Vein endothelial cell (primary cell): Measurements from ENCODE around the gene REG3A. TPM values are rescaled to one million over a fixed set of nuclear protein-coding genes. Genes with fewer than 3 reads are reported as not detected.

ENCODE experiments used
- total RNA-seq: library from RNA; depleted of rRNA; stranded (reverse); fragments of >200 nt; gene quantifications from 2 replicates; pipeline ENCODE4 v1.2.3, GENCODE V29; 2012

REG3A gene
- not detected in 2 replicates for total RNA-seq

GRCh38 chr2:79159653-79160052, at the start of gene REG3A:
Gene REG3A, minus strand, starts transcription at chr2:79159753. Its CDS starts 348 bp downstream, at chr2:79159405.

GRCh38 chr2:79120194-79120713, 39.3 kb downstream of the REG3A start, which contains the start of gene REG1A:
Gene REG1A, plus strand, starts transcription at chr2:79120488. Its CDS starts 374 bp downstream, at chr2:79120862.

Other genes with a start within 250 kb of the REG3A start
- not detected in 2 replicates for gene REG3G, start 134.1 kb downstream of the REG3A start, total RNA-seq
- gene REG1B, start 71.8 kb downstream of the REG3A start, total RNA-seq: not detected in 2 replicates
- not detected in 2 replicates for gene REG1A, start 39.3 kb downstream of the REG3A start, total RNA-seq